GM19468 (cell line): ENCODE results near the gene CENPS.
"Not testable (repeated sequence)": the region's sequence is repeated elsewhere in the genome, so short reads cannot be mapped to it uniquely, and the experiment has no call there.

Source experiments
- ATAC-seq: cut with Tn5 transposase; IDR thresholded peaks from one replicate; pipeline ENCODE4 v1.9.1; 2021; ENCODE audit warnings: mild to moderate bottlenecking, moderate library complexity, moderate number of reproducible peaks; ENCODE audit not compliant: unreplicated experiment; ENCODE audit errors: extremely low read depth

Gene CENPS

GRCh38 chr1:10418741-10419140 is 11.5 kb upstream of the CENPS start:
- ATAC-seq: not testable (repeated sequence)

DNA sequence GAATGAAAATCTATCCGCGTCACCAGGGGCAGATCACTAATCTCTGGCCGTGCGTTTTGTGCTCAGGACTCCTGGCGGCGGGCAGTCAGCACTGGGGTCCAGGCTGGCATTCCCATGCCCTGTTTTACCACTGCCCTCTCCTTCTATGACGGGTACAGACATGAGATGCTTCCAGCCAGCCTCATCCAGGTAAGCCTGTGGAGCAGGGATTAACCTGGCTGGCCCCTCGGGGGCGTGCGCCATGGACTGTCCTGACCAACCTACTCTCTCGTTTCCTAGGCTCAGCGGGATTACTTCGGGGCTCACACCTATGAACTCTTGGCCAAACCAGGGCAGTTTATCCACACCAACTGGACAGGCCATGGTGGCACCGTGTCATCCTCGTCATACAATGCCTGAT is 10.9 kb upstream of the CENPS start:
- ATAC-seq: no peak

GRCh38 chr1:10421637-10422036 is 8.6 kb upstream of the CENPS start:
- no peak for ATAC-seq

GRCh38 chr1:10424034-10424433 is 6.2 kb upstream of the CENPS start:
- ATAC-seq: no peak

DNA sequence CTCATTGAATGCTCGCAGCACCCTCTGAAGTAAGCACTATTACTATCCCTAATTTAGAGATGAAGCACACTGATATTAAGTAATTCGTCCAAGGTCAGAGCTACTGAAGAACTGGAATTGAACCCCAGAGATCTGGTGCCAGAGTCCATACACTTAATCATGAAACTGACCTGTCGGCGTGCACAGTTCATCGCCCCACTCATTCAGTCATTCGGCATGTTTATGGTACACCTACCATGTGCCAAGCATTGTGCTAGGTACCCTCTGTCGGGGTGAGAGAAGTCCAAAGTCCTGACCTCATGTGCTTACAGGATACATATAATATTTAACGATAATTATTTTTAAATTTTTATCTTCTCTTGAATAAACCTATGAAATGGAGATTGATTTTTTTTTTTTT is 5.6 kb upstream of the CENPS start:
- no peak for ATAC-seq

- not testable (repeated sequence) for ATAC-seq
Observed at GRCh38 chr1:10425826-10426534, 4.3 kb upstream of the CENPS start.

- ATAC-seq: not testable (repeated sequence)
Observed at GRCh38 chr1:10426535-10426848, 3.7 kb upstream of the CENPS start.

DNA sequence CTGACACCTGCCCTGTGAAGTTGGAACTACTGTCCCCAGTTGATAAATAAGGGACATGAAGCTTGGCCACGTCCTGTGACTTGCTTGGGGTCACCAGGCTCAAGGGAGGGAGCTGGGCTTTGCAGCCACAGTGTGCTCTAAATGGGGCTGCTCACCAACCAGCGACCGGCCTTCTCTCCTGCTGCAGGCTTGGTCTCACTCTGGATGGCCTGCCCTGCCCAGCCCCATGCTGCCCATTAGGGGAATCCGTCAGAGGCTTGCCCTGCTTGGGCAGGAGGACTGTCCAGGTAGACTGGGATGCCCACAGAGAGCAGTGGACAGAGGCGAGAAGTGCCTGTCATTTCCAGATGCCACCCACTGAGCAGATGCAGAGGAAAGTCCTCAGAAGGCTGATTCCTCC is 1.2 kb upstream of the CENPS start:
- ATAC-seq: no peak

GRCh38 chr1:10429868-10430215 is 391 bp upstream of the CENPS start:
- ATAC-seq: no peak

DNA sequence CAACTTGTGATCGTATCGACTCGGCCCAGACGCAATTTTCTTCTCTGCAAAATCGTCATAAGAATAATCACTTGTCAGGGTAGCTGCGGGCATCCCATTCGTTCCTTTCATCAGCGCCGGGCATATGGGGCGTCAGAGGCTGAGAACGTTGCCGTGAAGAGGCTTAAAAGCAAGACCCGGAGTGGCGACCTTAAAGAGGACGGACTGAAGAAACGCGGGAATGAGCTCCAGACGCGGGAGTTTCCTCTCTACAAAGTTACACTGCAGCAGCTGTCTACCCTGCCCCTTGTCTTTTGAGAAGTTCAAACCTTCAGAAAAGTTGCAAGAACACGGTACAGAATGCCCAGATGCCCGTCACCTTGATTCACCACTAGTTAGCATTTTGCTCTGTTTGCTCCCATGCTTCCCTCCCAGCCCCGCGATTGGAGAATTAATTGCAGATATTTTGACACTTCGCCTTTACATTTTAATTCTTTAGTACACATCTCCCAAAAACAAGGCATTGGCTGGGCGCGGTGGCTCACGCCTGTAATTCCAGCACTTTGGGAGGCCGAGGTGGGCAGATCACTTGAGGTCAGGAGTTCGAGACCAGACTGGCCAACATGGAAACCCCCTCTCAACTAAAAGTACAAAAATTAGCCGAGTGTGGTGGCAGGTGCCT is 967 bp downstream of the CENPS start:
- no peak for ATAC-seq

GRCh38 chr1:10432910-10433700 is 2.9 kb downstream of the CENPS start:
- ATAC-seq: no peak

DNA sequence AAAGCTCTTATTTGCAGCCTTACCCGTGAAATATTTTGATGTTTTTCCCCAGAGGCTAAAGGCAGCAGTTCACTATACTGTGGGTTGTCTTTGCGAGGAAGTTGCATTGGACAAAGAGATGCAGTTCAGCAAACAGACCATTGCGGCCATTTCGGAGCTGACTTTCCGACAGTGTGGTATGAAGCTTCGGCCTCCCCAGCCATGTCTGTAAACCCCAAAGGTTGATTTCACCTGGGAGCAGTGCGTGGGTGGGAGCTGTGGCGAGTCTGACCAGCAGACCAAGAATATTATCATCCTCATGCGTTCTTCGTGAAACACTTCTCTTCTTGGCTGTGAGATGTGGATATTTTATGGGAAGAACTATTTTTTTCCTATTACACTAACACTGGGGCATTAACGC is 3.6 kb downstream of the CENPS start:
- ATAC-seq: no peak

GRCh38 chr1:10434590-10434989 is 4.4 kb downstream of the CENPS start:
- no peak for ATAC-seq

DNA sequence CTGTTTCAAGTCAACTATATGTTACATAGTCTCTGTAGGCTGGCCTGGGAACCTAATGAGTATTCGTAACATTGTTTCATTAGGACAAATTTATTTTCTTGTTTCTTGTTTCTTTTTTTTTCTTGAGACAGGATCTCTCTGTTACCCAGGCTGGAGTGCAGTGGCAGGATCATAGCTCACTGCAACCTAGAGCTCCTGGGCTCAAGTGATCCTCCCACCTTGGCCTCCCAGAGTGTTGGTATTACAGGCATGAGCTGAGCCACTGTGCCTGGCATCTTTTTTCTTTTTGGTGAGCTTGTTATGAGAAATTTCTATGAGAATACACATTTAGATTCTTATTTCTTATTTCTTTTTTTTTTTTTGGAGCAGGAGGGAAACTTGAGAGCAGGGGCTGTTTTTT is 6.8 kb downstream of the CENPS start:
- no peak for ATAC-seq

DNA sequence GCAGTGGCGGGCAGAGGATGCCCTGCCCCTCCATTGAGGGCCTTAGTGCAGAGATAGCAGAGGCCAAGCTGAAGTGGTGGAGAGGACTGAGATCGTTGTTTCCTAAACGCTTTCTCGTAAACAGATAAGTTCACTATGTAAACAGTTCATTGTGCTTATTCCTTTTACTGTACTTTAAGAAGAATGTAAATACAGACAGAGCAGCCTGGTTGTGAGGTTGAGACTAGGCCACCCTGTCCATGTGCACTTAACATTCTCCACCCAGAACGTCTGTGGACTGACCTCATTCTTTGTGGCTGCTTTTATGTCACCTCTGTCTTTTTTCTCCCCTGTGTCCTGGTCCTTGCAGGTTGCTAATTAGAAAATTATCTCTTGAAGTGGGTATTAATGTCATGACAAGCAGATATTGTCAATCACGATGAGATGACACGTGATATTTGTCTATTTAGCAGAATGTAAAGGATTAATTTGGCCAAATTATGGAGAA is 8.5 kb downstream of the CENPS start:
- no peak for ATAC-seq

GRCh38 chr1:10440305-10440704 is 10.1 kb downstream of the CENPS start:
- no peak for ATAC-seq

GRCh38 chr1:10440794-10441193 is 10.6 kb downstream of the CENPS start:
- ATAC-seq: no peak

DNA sequence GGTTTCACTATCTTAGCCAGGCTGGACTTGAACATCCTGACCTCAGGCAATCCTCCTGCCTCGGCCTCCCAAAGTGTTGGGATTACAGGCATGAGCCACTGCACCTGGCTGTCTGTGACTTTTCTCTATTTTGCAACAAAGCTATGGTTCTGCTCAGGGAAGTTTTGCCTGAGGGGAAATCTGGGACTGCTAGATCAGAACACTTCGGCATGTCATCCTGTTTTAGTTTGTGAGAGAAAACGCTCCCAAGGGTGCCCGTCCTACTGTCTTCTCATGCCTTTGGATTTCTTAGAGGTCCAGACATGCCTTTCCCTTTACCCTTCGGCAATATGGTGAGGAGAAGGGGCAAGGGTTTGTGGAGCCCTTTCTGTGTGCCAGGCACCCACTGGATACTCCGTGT is 14.0 kb downstream of the CENPS start:
- no peak for ATAC-seq

- no peak for ATAC-seq
Observed at GRCh38 chr1:10444795-10445397, 14.7 kb downstream of the CENPS start.

- no peak for ATAC-seq
Observed at GRCh38 chr1:10446790-10447422, 16.7 kb downstream of the CENPS start.
